Measurements from ENCODE around the gene GSG1L. TPM values are rescaled to one million over a fixed set of nuclear protein-coding genes. Genes with fewer than 3 reads are reported as not detected.
"Not testable (repeated sequence)": the region's sequence is repeated elsewhere in the genome, so short reads cannot be mapped to it uniquely, and the experiment has no call there.

The GSG1L gene
- total RNA-seq, 1 donor from 2014 or later: not detected

DNA sequence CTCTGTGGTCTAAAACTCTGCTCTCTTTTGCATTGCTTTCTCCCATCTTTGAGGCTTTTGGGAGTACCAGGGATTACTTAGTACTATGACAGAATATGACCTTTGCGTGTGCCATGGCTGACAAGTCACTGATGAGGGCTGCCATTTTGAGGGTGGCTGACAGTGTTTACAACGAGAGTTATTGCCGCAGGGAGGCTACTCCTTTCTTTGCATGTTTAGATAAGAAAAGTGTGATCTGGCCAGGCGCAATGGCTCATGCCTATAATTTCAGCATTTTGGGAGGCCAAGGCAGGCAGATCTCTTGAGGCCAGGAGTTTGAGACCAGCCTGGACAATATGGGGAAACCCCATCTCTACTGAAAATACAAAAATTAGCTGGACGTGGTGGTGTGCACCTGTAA lies 77.5 kb downstream of the GSG1L start:
- peak; percentile 45 for DNase-seq (ENCODE audit: low spot score)

GRCh38 chr16:27984121-27984520 lies 79.4 kb downstream of the GSG1L start:
- DNase-seq (ENCODE audit: low spot score): peak; percentile 20

GRCh38 chr16:27983244-27983643 lies 80.3 kb downstream of the GSG1L start:
- DNase-seq (ENCODE audit: low spot score): peak; percentile 26

DNA sequence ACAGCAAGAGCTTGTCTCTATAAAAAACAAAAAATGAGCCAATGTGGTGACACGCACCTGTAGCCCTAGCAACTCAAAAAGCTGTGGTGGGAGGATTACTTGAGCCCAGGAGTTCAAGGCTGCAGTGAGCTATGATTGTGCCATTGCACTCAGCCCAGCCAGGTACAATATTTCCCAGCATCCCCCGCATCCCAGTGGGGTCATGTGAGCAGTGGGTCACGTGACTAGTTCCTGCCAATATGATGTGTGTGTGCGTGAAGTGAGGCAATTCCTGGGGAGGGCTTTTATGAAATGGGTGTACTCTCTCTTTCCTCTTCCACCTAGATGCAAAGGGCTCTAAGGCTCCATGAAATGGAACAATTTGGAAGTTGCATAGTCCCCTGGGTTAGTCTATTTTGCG lies 81.3 kb downstream of the GSG1L start:
- peak; percentile 26 for DNase-seq (ENCODE audit: low spot score)

DNA sequence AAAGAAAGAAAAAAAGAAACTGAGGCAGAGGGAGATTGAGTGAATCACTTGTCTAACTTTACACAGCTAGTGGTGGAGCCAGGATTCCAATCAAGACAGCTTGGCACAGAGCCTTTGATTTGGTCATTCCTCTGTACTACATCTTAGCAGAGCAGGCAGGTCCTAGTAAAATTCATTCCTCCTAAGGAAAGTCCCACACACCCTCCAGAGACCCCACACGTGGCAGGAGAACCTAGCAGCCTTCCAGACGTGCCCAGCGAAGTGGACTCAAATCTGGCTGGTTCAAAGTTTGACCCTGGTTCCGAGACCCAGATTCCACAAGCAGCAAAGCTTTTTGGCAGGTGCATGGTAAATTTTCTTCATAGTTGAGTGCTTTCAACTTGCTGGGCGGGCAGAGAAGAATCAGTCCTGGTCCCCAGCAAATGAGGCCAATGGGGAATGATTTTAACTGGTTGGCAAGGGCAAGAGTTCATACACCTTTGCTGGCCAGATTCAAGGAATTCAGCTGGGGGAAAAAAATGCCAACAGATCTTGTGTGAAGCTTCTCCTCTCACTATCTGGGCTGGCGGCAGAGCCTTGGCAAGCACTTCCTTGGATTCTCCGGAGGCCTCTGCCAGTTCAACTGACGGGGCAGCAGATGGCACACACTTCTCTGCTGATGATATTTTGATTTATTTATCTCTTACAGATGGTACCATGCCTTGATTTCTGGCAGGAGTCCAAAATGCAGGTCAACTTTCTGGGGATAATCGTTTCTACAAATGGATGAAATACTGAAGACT lies 82.4 kb downstream of the GSG1L start:
- peak; percentile 18 for DNase-seq (ENCODE audit: low spot score)

GRCh38 chr16:27980076-27980775 lies 83.3 kb downstream of the GSG1L start:
- DNase-seq (ENCODE audit: low spot score): peak; percentile 55

- not testable (repeated sequence) for DNase-seq (ENCODE audit: low spot score)
Measured at GRCh38 chr16:27979668-27980067, 83.8 kb downstream of the GSG1L start.

- DNase-seq (ENCODE audit: low spot score): peak; percentile 26
Measured at GRCh38 chr16:27978876-27979275, 84.6 kb downstream of the GSG1L start.

- peak; percentile 85 for DNase-seq (ENCODE audit: low spot score)
Measured at GRCh38 chr16:27977966-27978365, 85.5 kb downstream of the GSG1L start.

GRCh38 chr16:27976990-27977389 lies 86.5 kb downstream of the GSG1L start:
- DNase-seq (ENCODE audit: low spot score): no peak

GRCh38 chr16:27974896-27975540 lies 88.5 kb downstream of the GSG1L start:
- DNase-seq (ENCODE audit: low spot score): peak; percentile 76

GRCh38 chr16:27973678-27974077 lies 89.8 kb downstream of the GSG1L start:
- peak; percentile 81 for DNase-seq (ENCODE audit: low spot score)

DNA sequence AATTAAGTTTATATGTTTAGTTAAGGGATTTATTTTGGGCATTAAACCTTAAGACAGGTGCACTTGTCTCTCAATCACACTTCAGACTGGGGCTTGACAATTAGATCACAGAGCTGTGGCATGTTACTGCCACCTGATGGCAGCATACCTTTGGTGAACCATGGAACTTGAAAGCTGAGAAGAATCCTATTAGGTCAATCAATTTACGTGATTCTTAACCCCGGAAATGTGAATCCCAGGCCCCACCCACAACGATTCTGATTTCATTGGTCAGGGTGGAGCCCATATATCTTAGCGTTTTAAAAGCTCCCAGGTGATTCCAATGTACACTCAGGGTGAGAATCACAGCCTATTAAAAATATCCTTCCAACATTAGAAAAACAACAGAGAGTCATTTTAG lies 91.0 kb downstream of the GSG1L start:
- no peak for DNase-seq (ENCODE audit: low spot score)

DNA sequence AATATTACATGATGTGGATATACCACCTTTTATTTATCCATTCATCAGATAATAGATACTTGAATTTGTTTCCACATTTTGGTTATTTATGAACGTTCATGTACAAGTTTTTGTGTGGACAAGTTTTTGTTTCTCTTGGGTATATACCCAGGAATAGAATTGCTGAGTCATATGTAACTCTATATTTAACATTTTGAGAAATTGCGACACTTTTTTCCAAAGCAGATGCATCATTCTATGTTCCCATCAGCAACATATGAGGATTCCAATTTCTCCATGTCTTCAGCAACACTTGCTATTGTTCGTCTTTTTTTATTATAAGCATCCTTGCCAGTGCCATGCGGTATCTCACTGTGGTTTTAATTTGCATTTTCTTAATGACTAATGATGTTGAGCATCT lies 93.9 kb downstream of the GSG1L start:
- no peak for DNase-seq (ENCODE audit: low spot score)

GRCh38 chr16:27967169-27967568 lies 96.3 kb downstream of the GSG1L start:
- peak; percentile 39 for DNase-seq (ENCODE audit: low spot score)

- peak; percentile 12 for DNase-seq (ENCODE audit: low spot score)
Measured at GRCh38 chr16:27966756-27967155, 96.8 kb downstream of the GSG1L start.

DNA sequence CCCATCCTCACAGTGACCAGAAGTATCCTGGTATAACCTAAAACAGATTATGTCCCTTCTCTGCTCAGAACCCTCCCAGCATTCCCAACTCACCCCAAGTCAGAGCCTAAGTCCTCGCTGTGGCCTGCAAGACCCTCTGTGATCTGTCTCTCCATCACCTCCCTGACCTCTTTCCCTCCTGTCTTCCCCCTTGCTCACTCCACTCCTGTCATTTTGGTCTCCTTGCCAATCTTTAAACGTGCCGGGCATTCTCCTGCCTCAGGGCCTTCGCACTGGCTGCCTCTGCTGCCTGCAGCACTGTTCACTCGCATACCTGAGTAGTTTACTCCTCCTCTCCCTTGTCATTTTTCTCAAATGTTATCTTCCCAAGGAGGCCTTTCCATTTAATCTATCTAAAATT lies 97.7 kb downstream of the GSG1L start:
- peak; percentile 57 for DNase-seq (ENCODE audit: low spot score)

GRCh38 chr16:27963471-27963965 lies 100.0 kb downstream of the GSG1L start:
- peak; percentile 55 for DNase-seq (ENCODE audit: low spot score)

GRCh38 chr16:27962197-27962596 lies 101.3 kb downstream of the GSG1L start:
- no peak for DNase-seq (ENCODE audit: low spot score)

DNA sequence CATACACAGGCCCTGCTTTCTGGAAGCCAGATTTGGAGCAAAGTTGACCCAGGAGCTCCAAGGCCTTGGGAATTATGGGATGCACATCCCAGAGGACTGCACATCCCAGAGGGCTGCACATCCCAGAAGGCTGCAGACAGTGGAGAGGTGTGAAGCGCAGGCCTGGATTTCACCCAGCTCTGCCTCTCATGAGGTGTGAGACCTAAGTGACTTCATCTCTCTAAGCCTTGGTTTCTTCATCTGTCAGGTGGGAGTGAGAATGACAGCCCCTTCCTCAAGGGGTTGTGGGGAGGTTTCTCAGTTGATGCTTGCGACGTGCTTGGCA lies 102.3 kb downstream of the GSG1L start:
- no peak for DNase-seq (ENCODE audit: low spot score)

DNA sequence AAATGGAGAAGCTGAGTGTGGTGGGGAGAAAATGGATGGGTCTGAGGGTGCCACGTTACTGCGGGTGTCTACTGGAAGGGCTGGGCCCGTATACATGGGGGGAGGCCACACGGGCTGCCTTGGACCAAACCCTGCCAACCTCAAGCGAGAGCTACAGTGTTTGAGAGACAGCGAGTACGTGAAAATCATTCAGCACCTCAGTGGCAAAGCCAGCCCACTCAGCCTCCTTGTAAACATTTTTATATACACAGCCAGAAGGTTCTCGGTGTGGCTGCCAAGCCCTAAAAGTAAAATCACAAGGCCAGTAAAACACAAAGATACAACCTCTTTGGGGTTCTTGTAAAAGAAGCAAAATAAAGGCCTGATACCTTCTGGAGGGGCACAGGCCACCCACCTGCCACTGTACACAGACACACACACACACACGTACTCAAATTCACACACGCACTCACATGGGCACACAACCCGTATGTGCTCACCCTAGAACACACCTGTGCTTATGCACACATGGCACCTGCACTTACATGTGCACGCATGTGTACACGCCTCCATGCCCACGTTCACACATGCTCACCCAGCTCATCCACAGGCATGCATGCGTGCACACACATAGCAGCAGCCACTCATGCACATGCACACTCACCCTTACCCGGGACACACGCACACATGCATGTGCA lies 102.8 kb downstream of the GSG1L start:
- DNase-seq (ENCODE audit: low spot score): peak; percentile 49

DNA sequence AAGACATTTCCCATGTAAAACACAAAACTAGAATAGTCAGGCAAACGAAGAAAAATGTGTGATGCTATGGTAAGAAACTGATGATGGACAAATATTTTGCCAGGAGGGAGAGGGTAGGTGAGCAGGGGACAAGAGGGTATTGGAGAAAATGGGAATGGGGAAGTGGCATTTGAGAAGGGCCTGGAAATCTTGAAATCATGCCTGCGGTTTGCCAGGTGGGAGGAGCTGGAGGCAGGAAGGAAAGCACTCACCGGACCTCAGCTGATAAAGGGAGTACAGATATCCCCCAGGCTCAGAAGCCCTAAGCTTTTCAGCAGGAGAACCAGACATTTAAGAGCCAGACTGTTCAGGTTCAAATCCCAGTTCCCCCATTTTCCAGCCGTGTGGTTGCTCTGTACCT lies 103.6 kb downstream of the GSG1L start:
- peak; percentile 14 for DNase-seq (ENCODE audit: low spot score)

All from mesenteric fat pad (tissue), 1 donor.